BJ (cell line): ENCODE measurements around the gene KITLG. TPM values are rescaled to one million over a fixed set of nuclear protein-coding genes. Genes with fewer than 3 reads are reported as not detected.

Source experiments
- CTCF ChIA-PET: fragments of 350-600 bp; formaldehyde crosslinking; extraction: SDS; loops from one replicate; lab custom pipeline; 2021; ENCODE audit warnings: antibody characterized with exemption, inconsistent platforms; lab: Yijun Ruan, JAX
- POLR2A ChIA-PET: fragments of 300-600 bp; sonication (Branson Sonifier 250); formaldehyde crosslinking; extraction: SDS; loops from one replicate; lab custom pipeline; 2021; ENCODE audit warnings: antibody characterized with exemption; lab: Charles Lee
- DNase-seq: peaks from one replicate; pipeline ENCODE4 v3.0.0-alpha.2; 2011; ENCODE audit warnings: low read depth
- H3K27me3 ChIP-seq: 2 replicates; pipeline ENCODE4 v1.6.0; 2011; ENCODE audit warnings: low read length; ENCODE audit not compliant: control insufficient read depth, insufficient read depth
- H3K36me3 ChIP-seq: 2 replicates; pipeline ENCODE4 v1.5.1; 2011; ENCODE audit warnings: low read length; ENCODE audit not compliant: control insufficient read depth, insufficient read depth
- H3K4me3 ChIP-seq: 2 replicates; pipeline ENCODE4 v1.5.1; 2011; ENCODE audit warnings: low read depth, mild to moderate bottlenecking, control low read depth, low read length
- CTCF ChIP-seq: IDR thresholded peaks from 2 replicates; pipeline ENCODE4 v1.5.1; 2011; ENCODE audit warnings: low read depth, mild to moderate bottlenecking, control low read depth, inconsistent platforms, low read length, moderate library complexity; ENCODE audit not compliant: insufficient read depth
- polyA plus RNA-seq: library from polyadenylated mRNA; depleted of rRNA; stranded (reverse); fragments of >200 nt; gene quantifications from 2 replicates; pipeline ENCODE4 v1.2.3, GENCODE V29; 2011

KITLG gene
- polyA plus RNA-seq, 1 experiment: 17.0 TPM

- ChIA-PET CTCF (interaction anchor here (1.8 kb wide), 1 partner anchor 11 kb away, joined by 6 read pairs; no protein-coding TSS in a partner anchor), POLR2A (interaction anchor here (0.8 kb wide), 1 partner anchor 37 kb away, joined by 3 read pairs; no protein-coding TSS in a partner anchor)
- Histone ChIP-seq H3K4me3 (no peak overlapping the region), H3K27me3 (no peaks in the 10 kb centered on the region), H3K36me3 (no peaks in the 10 kb centered on the region)
- no peak for DNase-seq
- no peak for TF ChIP-seq CTCF
These were observed 34.0 kb downstream of the KITLG start for GRCh38 chr12:88546226-88546625.

GRCh38 chr12:88544991-88545980 is 35.0 kb downstream of the KITLG start:
- DNase-seq: no peak
- Histone ChIP-seq H3K4me3 (no peak overlapping the region), H3K36me3 (peaks cover under 1% of the 10 kb centered on the region), H3K27me3 (no peaks in the 10 kb centered on the region)
- POLR2A ChIA-PET: no interaction called here
- TF ChIP-seq CTCF: no peak
- CTCF ChIA-PET: interaction anchor here (0.6 to 1.8 kb wide), 5 partner anchors 10 to 447 kb away, joined by 3 to 6 read pairs (median 3); no protein-coding TSS in a partner anchor

GRCh38 chr12:88539893-88540292 is 40.4 kb downstream of the KITLG start:
- no peak for DNase-seq
- H3K4me3 ChIP-seq: no peak overlapping the region
- TF ChIP-seq CTCF: no peak
- H3K36me3 ChIP-seq: peaks cover 2% of the 10 kb centered on the region
- ChIA-PET POLR2A (no interaction called here), CTCF (no interaction called here)
- no peaks in the 10 kb centered on the region for H3K27me3 ChIP-seq

GRCh38 chr12:88538697-88539096 is 41.6 kb downstream of the KITLG start:
- POLR2A ChIA-PET: no interaction called here
- Histone ChIP-seq H3K4me3 (no peak overlapping the region), H3K36me3 (peaks cover 2% of the 10 kb centered on the region), H3K27me3 (no peaks in the 10 kb centered on the region)
- no peak for DNase-seq
- TF ChIP-seq CTCF: no peak
- CTCF ChIA-PET: no interaction called here

GRCh38 chr12:88538250-88538649 is 42.0 kb downstream of the KITLG start:
- CTCF ChIA-PET: no interaction called here
- POLR2A ChIA-PET: no interaction called here
- H3K4me3 ChIP-seq: no peak overlapping the region
- H3K36me3 ChIP-seq: peaks cover 2% of the 10 kb centered on the region
- DNase-seq: no peak
- no peak for TF ChIP-seq CTCF
- no peaks in the 10 kb centered on the region for H3K27me3 ChIP-seq
